NT2/D1 (cell line): ENCODE results near the gene KLHL30.

Experiments
- DNase-seq: peaks from one replicate; pipeline ENCODE4 v3.0.0-alpha.2; 2011; ENCODE audit warnings: low read depth, low spot score
- H3K27me3 ChIP-seq: 2 replicates; pipeline ENCODE4 v1.6.0; 2011; ENCODE audit warnings: mild to moderate bottlenecking; ENCODE audit not compliant: insufficient read length, insufficient read depth
- H3K36me3 ChIP-seq: 2 replicates; pipeline ENCODE4 v1.6.1; 2011; ENCODE audit warnings: mild to moderate bottlenecking, low read length, mixed read lengths; ENCODE audit not compliant: insufficient read depth, insufficient read length
- H3K4me1 ChIP-seq: 2 replicates; pipeline ENCODE4 v1.5.1; 2011; ENCODE audit not compliant: insufficient read depth, insufficient read length
- H3K4me3 ChIP-seq: 2 replicates; pipeline ENCODE4 v1.5.1; 2011; ENCODE audit warnings: low read depth; ENCODE audit not compliant: insufficient read length
- H3K9ac ChIP-seq: 2 replicates; pipeline ENCODE4 v1.6.0; 2011; ENCODE audit warnings: low read depth; ENCODE audit not compliant: insufficient read length
- H3K9me3 ChIP-seq: 2 replicates; pipeline ENCODE4 v1.5.1; 2011; ENCODE audit warnings: mild to moderate bottlenecking, low read length; ENCODE audit not compliant: insufficient read depth
- SUZ12 ChIP-seq: IDR thresholded peaks from 2 replicates; pipeline ENCODE4 v1.6.1; 2011; ENCODE audit not compliant: insufficient read length, insufficient read depth; ENCODE audit errors: extremely low read depth
- YY1 ChIP-seq: IDR thresholded peaks from 2 replicates; pipeline ENCODE4 v1.6.1; 2011; ENCODE audit not compliant: insufficient read length, insufficient read depth
- ZNF274 ChIP-seq: IDR thresholded peaks from 2 replicates; pipeline ENCODE4 v1.6.1; 2011; ENCODE audit warnings: mild to moderate bottlenecking, low read depth, low read length

Gene KLHL30

GRCh38 chr2:238171575-238172187, 33.2 kb downstream of the KLHL30 start:
- DNase-seq, result no peak
- H3K4me3 ChIP-seq, result no peak overlapping the region
- H3K9ac ChIP-seq, result no peak overlapping the region
- no peak for TF ChIP-seq YY1
- TF ChIP-seq SUZ12, result no peak
- TF ChIP-seq ZNF274, result no peak
- H3K4me1 ChIP-seq, result peaks cover 2% of the 10 kb centered on the region
- H3K36me3 ChIP-seq, result peaks cover 90% of the 10 kb centered on the region
- H3K9me3 ChIP-seq, result no peaks in the 10 kb centered on the region
- H3K27me3 ChIP-seq, result no peaks in the 10 kb centered on the region

- Histone ChIP-seq H3K27me3 (no peaks in the 10 kb centered on the region), H3K9ac (no peak overlapping the region), H3K4me1 (peaks cover 2% of the 10 kb centered on the region), H3K36me3 (peaks cover 91% of the 10 kb centered on the region), H3K9me3 (no peaks in the 10 kb centered on the region), H3K4me3 (no peak overlapping the region)
- no peak for DNase-seq
- TF ChIP-seq YY1, result no peak
- TF ChIP-seq SUZ12, result no peak
- no peak for TF ChIP-seq ZNF274
Measured at GRCh38 chr2:238172439-238172838, 34.0 kb downstream of the KLHL30 start.

GRCh38 chr2:238173692-238174091, 35.2 kb downstream of the KLHL30 start:
- peaks cover 2% of the 10 kb centered on the region for H3K4me1 ChIP-seq
- peaks cover 90% of the 10 kb centered on the region for H3K36me3 ChIP-seq
- no peak overlapping the region for H3K9ac ChIP-seq
- H3K9me3 ChIP-seq, result no peaks in the 10 kb centered on the region
- no peak for DNase-seq
- no peak overlapping the region for H3K4me3 ChIP-seq
- H3K27me3 ChIP-seq, result no peaks in the 10 kb centered on the region
- no peak for TF ChIP-seq YY1
- TF ChIP-seq ZNF274, result no peak
- no peak for TF ChIP-seq SUZ12

GRCh38 chr2:238174291-238174690, 35.8 kb downstream of the KLHL30 start:
- DNase-seq, result no peak
- Histone ChIP-seq H3K9me3 (no peaks in the 10 kb centered on the region), H3K36me3 (peaks cover 91% of the 10 kb centered on the region), H3K27me3 (no peaks in the 10 kb centered on the region), H3K4me3 (no peak overlapping the region), H3K9ac (no peak overlapping the region), H3K4me1 (peaks cover 2% of the 10 kb centered on the region)
- TF ChIP-seq YY1 (no peak), SUZ12 (no peak), ZNF274 (no peak)

- H3K9me3 ChIP-seq, result no peaks in the 10 kb centered on the region
- no peak for TF ChIP-seq SUZ12
- TF ChIP-seq YY1, result no peak
- TF ChIP-seq ZNF274, result no peak
- no peaks in the 10 kb centered on the region for H3K27me3 ChIP-seq
- no peak overlapping the region for H3K4me3 ChIP-seq
- peaks cover 91% of the 10 kb centered on the region for H3K36me3 ChIP-seq
- DNase-seq, result no peak
- H3K9ac ChIP-seq, result no peak overlapping the region
- peaks cover 2% of the 10 kb centered on the region for H3K4me1 ChIP-seq
Measured at GRCh38 chr2:238174701-238175100, 36.2 kb downstream of the KLHL30 start.

GRCh38 chr2:238176613-238177012, 38.1 kb downstream of the KLHL30 start:
- no peak overlapping the region for H3K9ac ChIP-seq
- no peaks in the 10 kb centered on the region for H3K27me3 ChIP-seq
- peaks cover 91% of the 10 kb centered on the region for H3K36me3 ChIP-seq
- H3K4me3 ChIP-seq, result no peak overlapping the region
- TF ChIP-seq ZNF274 (no peak), YY1 (no peak), SUZ12 (no peak)
- no peaks in the 10 kb centered on the region for H3K9me3 ChIP-seq
- peaks cover 2% of the 10 kb centered on the region for H3K4me1 ChIP-seq
- no peak for DNase-seq

- no peaks in the 10 kb centered on the region for H3K4me1 ChIP-seq
- no peak for TF ChIP-seq SUZ12
- TF ChIP-seq ZNF274, result no peak
- no peak for TF ChIP-seq YY1
- peaks cover 92% of the 10 kb centered on the region for H3K36me3 ChIP-seq
- no peak for DNase-seq
- H3K27me3 ChIP-seq, result no peaks in the 10 kb centered on the region
- H3K4me3 ChIP-seq, result no peak overlapping the region
- H3K9me3 ChIP-seq, result no peaks in the 10 kb centered on the region
- no peak overlapping the region for H3K9ac ChIP-seq
Measured at GRCh38 chr2:238180554-238180953, 42.1 kb downstream of the KLHL30 start.

GRCh38 chr2:238182362-238182761, 43.9 kb downstream of the KLHL30 start:
- no peaks in the 10 kb centered on the region for H3K27me3 ChIP-seq
- H3K36me3 ChIP-seq, result peaks cover 94% of the 10 kb centered on the region
- no peak for TF ChIP-seq SUZ12
- no peak for TF ChIP-seq ZNF274
- no peak for TF ChIP-seq YY1
- DNase-seq, result no peak
- no peak overlapping the region for H3K4me3 ChIP-seq
- no peak overlapping the region for H3K9ac ChIP-seq
- H3K9me3 ChIP-seq, result no peaks in the 10 kb centered on the region
- H3K4me1 ChIP-seq, result no peaks in the 10 kb centered on the region
